ENCODE data around the gene LPCAT4. TPM values are rescaled to one million over a fixed set of nuclear protein-coding genes. Genes with fewer than 3 reads are reported as not detected.

The LPCAT4 gene
- total and polyA plus RNA-seq, 9 of the 15 experiments (the other 6 are each of a cell fraction or from before 2014, with no cell fraction given): 7.3 to 34.3 (median 14.4) TPM

DNA sequence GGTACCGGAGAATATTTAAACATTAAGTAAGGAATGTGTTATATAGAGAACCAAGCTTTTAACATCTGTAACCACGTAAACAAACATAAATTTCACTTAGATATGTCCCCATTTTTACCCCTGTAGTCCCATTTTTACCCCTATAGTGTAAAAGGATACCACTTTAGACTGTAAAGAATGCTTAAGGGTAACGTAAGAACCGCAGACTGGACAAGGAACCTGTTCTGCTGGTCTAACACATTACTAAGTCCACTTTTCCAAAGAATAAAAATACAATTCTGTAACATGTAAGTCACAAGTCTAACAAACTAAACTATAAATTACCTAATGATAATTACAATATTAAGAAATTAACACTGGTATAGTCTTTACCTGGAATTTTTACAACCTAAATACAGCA lies 32.3 kb downstream of the LPCAT4 start:
- Histone ChIP-seq H4K20me1 (replicated peaks; ENCODE audit: control insufficient read depth, insufficient read depth, low read length) (no peaks in the 10 kb centered on the region), H3K9me3 (replicated peaks; ENCODE audit: control insufficient read depth, insufficient read depth, low read depth, low read length) (no peaks in the 10 kb centered on the region), H3K4me2 (ENCODE audit: insufficient read depth, low read length) (no peak overlapping the region), H3K27me3 (ENCODE audit: control insufficient read depth in 2 of 2, insufficient read depth in 2 of 2, low read length in 2 of 2) (no peaks in the 10 kb centered on the region), H3K9ac (ENCODE audit: insufficient read depth in 1 of 2, low read depth in 2 of 2, low read length in 2 of 2) (no peak overlapping the region), H3K27ac (ENCODE audit: extremely low read depth, low read depth, low read length) (no peak overlapping the region; the same call in 2 of the 3 replicates), H2AFZ (ENCODE audit: low read depth, low read length) (peak overlapping the region; percentile 48), H3K9me1 (ENCODE audit: control insufficient read depth, insufficient read depth, low read length) (no peaks in the 10 kb centered on the region), H3K4me3 (no peak overlapping the region), H3K36me3 (ENCODE audit: control insufficient read depth, insufficient read depth, low read length) (peaks cover 10% of the 10 kb centered on the region; the same call in 2 of the 3 replicates), H3K4me1 (replicated peaks in 1 of 2; ENCODE audit: control insufficient read depth in 2 of 2, insufficient read depth in 2 of 2, low read length in 2 of 2) (peaks cover 39 to 44% of the 10 kb centered on the region in 2 experiments), H3K79me2 (ENCODE audit: control insufficient read depth, insufficient read depth, low read length) (no peaks in the 10 kb centered on the region; the same call in 2 of the 3 replicates)
- TF ChIP-seq GABPB1 (CRISPR knock-in tag; IDR thresholded peaks at IDR 0.05) (no peak), ZBTB9 (CRISPR knock-in tag; IDR thresholded peaks at IDR 0.05) (no peak), GMEB1 (CRISPR knock-in tag; IDR thresholded peaks at IDR 0.05) (no peak), PTTG1 (tag; IDR thresholded peaks at IDR 0.05; ENCODE audit: low read depth) (no peak), DNMT1 (IDR thresholded peaks at IDR 0.05) (no peak), ZNF583 (CRISPR knock-in tag; IDR thresholded peaks at IDR 0.05) (no peak), ZNF740 (CRISPR knock-in tag; IDR thresholded peaks at IDR 0.05) (no peak), ZNF740 (tag; IDR thresholded peaks at IDR 0.05) (no peak)
- WGBS (ENCODE audit: insufficient coverage, low coverage, missing lambda C conversion rate): 82% methylated on average over 4 of the region's 4 CpGs
- intact Hi-C loops (cut with micrococcal nuclease): loop anchor here (5.0 kb wide), 1 partner anchor 92 kb away; no protein-coding TSS in a partner anchor
- CTCF ChIA-PET (ENCODE audit: low intra/inter-chr PET ratio): no interaction called here
- POLR2A ChIA-PET: no interaction called here
- BruUV-seq (replicated peaks): no TSS peak
- ATAC-seq: no peak
- FAIRE-seq: peak; percentile 35
- DNase-seq (ENCODE audit: extremely low read depth in 1 of 4, low spot score in 3 of 4): no peak
- in situ Hi-C loops (cut with MboI): no loop called here

All from K562 (cell line).